C4-2B (cell line): ENCODE results near the gene OR6C68.
"Not testable (repeated sequence)": the region's sequence is repeated elsewhere in the genome, so short reads cannot be mapped to it uniquely, and the experiment has no call there.

ENCODE experiments used
- H3K27ac ChIP-seq: fragments of 450-650 bp; 2 replicates; pipeline ENCODE4 v1.5.1; 2017
- CTCF ChIP-seq: fragments of 450-650 bp; conservative IDR thresholded peaks from 2 replicates; pipeline ENCODE4 v1.5.1; 2017; ENCODE audit warnings: mild to moderate bottlenecking
- ZFX ChIP-seq: fragments of 450-650 bp; IDR thresholded peaks from 2 replicates; pipeline ENCODE4 v1.6.1; 2017

OR6C68 gene

DNA sequence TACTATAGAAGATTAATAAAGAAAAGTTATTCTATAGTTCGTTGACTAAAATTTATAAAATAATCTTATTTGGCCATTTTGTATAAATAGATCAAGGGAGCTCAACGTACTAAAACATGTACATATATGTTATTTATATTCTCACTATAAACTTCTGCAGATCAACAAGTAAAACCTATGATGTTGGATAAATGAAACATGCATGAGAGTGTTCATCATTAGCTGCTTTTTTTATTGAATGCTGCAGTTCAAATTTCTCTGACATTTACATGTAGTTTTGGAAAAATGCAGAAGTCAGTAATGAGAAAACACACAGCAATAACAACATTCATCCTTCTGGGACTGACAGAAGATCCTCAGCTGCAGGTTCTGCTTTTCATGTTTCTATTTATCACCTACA is at the start of gene OR6C68:
Gene OR6C68, plus strand, starts transcription at position 301 of the 400 bp plus-strand sequence. Its CDS starts 0 bp downstream, at position 301.
- TF ChIP-seq ZFX = no peak
- TF ChIP-seq CTCF = no peak
- H3K27ac ChIP-seq = no peak within 1 kb of the TSS

DNA sequence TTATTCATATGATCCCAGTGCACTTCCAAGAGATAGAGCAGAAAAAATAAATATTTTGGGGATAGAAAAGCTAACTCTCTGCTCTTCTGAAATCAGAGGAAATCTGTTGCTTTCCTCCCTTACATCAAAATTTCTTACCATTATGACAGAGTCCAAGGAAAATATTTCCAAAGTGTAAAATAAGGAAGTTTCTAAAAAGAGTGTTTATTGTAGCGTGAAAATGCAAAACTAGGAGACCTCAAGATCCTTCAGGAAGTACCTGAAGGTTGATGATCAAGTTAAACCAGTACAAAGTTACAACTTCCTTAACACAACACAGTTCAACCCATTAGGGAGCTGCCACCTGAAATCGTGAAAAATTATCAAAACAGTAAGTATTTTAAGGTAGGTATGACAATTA is 48.4 kb upstream of the OR6C68 start, which contains the start of gene OR6C2:
Gene OR6C2, plus strand, starts transcription at position 301 of the 400 bp plus-strand sequence. CDS start 8,138 bp downstream, outside the sequence.
- H3K27ac ChIP-seq = no peak within 1 kb of the TSS
- no peak for TF ChIP-seq ZFX
- no peak for TF ChIP-seq CTCF

DNA sequence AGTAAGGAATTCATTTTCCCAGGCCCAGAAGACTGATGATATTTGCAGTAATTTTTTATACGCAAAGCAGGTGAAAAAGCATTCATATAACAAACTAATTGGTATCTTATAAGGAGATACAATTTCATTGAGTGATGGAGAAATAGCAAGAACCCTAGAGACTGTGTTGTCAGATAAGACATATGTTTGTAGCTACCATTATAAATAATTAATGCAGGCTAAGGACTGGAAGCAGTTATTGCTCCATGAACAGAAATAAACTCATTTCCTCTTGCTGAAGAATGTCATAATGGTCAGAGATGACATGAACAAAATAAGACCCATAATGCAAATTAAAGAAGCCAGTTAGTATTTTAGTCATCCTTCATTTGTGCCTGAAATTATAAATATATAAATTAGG is 46.8 kb upstream of the OR6C68 start:
- no peak overlapping the region for H3K27ac ChIP-seq
- no peak for TF ChIP-seq CTCF
- TF ChIP-seq ZFX = no peak

DNA sequence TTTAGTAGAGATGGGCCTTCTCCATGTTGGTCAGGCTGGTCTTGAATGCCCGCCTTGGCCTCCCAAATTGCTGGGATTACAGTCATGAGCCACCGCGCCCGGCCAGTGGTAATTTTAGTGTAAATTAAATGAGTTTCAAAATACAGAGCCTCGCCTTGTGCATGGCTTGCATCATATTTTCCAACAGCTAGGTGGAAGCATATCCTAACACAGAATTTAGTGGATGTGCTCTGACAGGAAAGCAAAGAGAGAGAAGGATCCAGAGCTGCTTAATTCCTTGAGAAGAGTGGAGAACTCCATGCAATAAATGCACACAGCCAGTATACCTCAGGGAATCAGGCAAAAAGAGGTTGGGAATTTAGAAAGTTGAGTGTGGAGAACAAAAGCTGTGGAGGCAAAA is 45.9 kb upstream of the OR6C68 start:
- H3K27ac ChIP-seq = no peak overlapping the region
- TF ChIP-seq ZFX (no peak), CTCF (peak; percentile 25)

- H3K27ac ChIP-seq = no peak overlapping the region
These were observed 43.4 kb upstream of the OR6C68 start for GRCh38 chr12:55448825-55449224.

DNA sequence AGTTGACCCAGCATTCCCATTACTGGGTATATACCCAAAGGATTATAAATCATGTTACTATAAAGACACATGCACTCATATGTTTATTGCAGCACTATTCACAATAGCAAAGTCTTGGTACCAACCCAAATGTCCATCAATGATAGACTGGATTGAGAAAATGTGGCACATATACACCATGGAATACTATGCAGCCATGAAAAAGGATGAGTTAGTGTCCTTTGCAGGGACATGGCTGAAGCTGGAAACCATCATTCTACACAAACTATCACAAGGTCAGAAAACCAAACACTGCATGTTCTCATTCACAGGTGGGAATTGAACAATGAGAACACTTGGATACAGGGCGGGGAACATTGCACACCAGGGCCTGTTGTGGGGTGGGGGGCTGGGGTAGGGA is 27.3 kb upstream of the OR6C68 start:
- H3K27ac ChIP-seq = not testable (repeated sequence)

More at GRCh38 chr12:55448825-55449224, 43.4 kb upstream of the OR6C68 start:
- no peak for TF ChIP-seq CTCF
- no peak for TF ChIP-seq ZFX

- H3K27ac ChIP-seq = no peak overlapping the region
- TF ChIP-seq ZFX (no peak), CTCF (no peak)
These were observed 24.3 kb upstream of the OR6C68 start for GRCh38 chr12:55467836-55468235.

DNA sequence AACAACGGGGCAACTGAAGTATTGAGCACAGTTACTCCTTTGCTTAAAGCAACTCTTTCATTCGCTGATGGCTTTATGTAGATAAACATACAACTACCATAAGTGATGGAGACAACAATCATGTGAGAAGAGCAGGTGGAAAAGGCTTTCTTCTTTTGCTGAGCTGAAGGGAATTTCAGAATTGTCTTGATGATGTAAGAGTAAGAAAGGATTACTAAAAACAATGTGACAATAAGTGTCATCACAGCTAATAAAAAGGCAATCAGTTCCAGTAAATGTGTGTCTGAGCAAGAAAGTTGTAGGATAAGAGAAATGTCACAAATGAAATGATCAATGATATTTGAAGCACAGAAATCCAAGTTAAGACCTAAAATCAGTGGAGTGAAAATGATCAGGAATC is 22.9 kb upstream of the OR6C68 start:
- TF ChIP-seq CTCF (no peak), ZFX (no peak)
- H3K27ac ChIP-seq = no peak overlapping the region
